ENCODE measurements around the gene PLSCR3. TPM values are rescaled to one million over a fixed set of nuclear protein-coding genes. Genes with fewer than 3 reads are reported as not detected.

The PLSCR3 gene
- total and polyA plus RNA-seq, 2 donors (not counting 3 experiments of a cell fraction or from before 2014, with no cell fraction given): 59.9 to 94.8 TPM

GRCh38 chr17:7407082-7407481 is 12.8 kb upstream of the PLSCR3 start:
- FAIRE-seq (no peak), DNase-seq (ENCODE audit: low read depth, low spot score) (no peak)
- dilution Hi-C loops (cut with MboI; ENCODE audit: extremely low pct_ligation_motif_present, low sequenced_read_pairs) (no loop called here), intact Hi-C loops (cut with micrococcal nuclease) (no loop called here)
- peaks cover 0 to 15% of the 10 kb centered on the region in 2 experiments for H3K36me3 ChIP-seq (ENCODE audit: control insufficient read depth in 2 of 2, extremely low read depth in 1 of 2, insufficient read depth in 2 of 2, low read length in 2 of 2)
- no peak overlapping the region for H3K4me2 ChIP-seq (ENCODE audit: insufficient read depth, low read length)
- H3K4me3 ChIP-seq (replicated peaks in 1 of 3; ENCODE audit: insufficient read depth in 1 of 3, low read depth in 1 of 3, low read length in 3 of 3): no peak overlapping the region
- no peaks in the 10 kb centered on the region for H4K20me1 ChIP-seq (replicated peaks; ENCODE audit: control insufficient read depth, extremely low read depth, insufficient read depth, low read length)
- H3K9ac ChIP-seq (replicated peaks; ENCODE audit: extremely low read depth, insufficient read depth, low read length): no peak overlapping the region
- TF ChIP-seq GATA2 (IDR thresholded peaks at IDR 0.05; ENCODE audit: insufficient read depth, insufficient read length, low read depth, low read length) (no peak), POLR2AphosphoS5 (IDR thresholded peaks at IDR 0.05; ENCODE audit: insufficient read depth, low read depth, low read length) (no peak), FOS (IDR thresholded peaks at IDR 0.05; ENCODE audit: borderline replicate concordance, insufficient read depth, low read length) (no peak), MYC (IDR thresholded peaks at IDR 0.05; ENCODE audit: low read depth, low read length) (no peak), CTCF (IDR thresholded peaks at IDR 0.05; ENCODE audit: extremely low read depth in 1 of 2, insufficient read depth in 1 of 2, low read depth in 1 of 2, low read length in 2 of 2) (no peak), JUN (IDR thresholded peaks at IDR 0.05; ENCODE audit: borderline replicate concordance, insufficient read depth, insufficient read length, low read depth) (no peak), EZH2 (IDR thresholded peaks at IDR 0.05; ENCODE audit: borderline replicate concordance, low read depth, low read length, severe bottlenecking) (no peak)
- ChIA-PET CTCF (interaction anchor here (0.8 to 1.2 kb wide), 4 partner anchors 15 to 154 kb away, joined by 3 to 4 read pairs (median 3); no protein-coding TSS in a partner anchor), POLR2A (no interaction called here)
- H2AFZ ChIP-seq (ENCODE audit: low read depth, low read length): no peak overlapping the region
- peaks cover 12% of the 10 kb centered on the region for H3K4me1 ChIP-seq (ENCODE audit: control insufficient read depth, extremely low read depth, insufficient read depth, low read length)
- no peaks in the 10 kb centered on the region for H3K27me3 ChIP-seq (ENCODE audit: control insufficient read depth in 2 of 2, insufficient read depth in 2 of 2, low read length in 2 of 2)
- H3K27ac ChIP-seq (ENCODE audit: insufficient read depth, low read depth, low read length): no peak overlapping the region
- no peaks in the 10 kb centered on the region for H3K9me1 ChIP-seq (replicated peaks; ENCODE audit: control insufficient read depth, extremely low read depth, insufficient read depth, low read length)
- H3K79me2 ChIP-seq (ENCODE audit: control insufficient read depth, insufficient read depth, low read length): peaks cover 4% of the 10 kb centered on the region
- H3K9me3 ChIP-seq (replicated peaks; ENCODE audit: control insufficient read depth, insufficient read depth, low read length): no peaks in the 10 kb centered on the region
- BruUV-seq (replicated peaks): no TSS peak

All from endothelial cell of umbilical vein (primary cell).